LNCaP clone FGC (cell line): Measurements from ENCODE around the gene LRP5.
"Not testable (repeated sequence)": the region's sequence is repeated elsewhere in the genome, so short reads cannot be mapped to it uniquely, and the experiment has no call there.

ENCODE experiments used
- DNase-seq: peaks from one replicate; pipeline ENCODE4 v3.0.0-alpha.2; 2011; ENCODE audit warnings: low read depth
- H3K4me3 ChIP-seq: 2 replicates; pipeline ENCODE4 v1.5.1; 2011; ENCODE audit warnings: mild to moderate bottlenecking, low read depth, low read length, control low read depth
- TF ChIP-seq, protein P1 (sequence below): IDR thresholded peaks from 2 replicates; pipeline ENCODE4 v1.5.1; 2012; ENCODE audit warnings: mild to moderate bottlenecking; ENCODE audit not compliant: control insufficient read depth, insufficient read depth; ENCODE audit errors: extremely low read depth

The LRP5 gene

DNA sequence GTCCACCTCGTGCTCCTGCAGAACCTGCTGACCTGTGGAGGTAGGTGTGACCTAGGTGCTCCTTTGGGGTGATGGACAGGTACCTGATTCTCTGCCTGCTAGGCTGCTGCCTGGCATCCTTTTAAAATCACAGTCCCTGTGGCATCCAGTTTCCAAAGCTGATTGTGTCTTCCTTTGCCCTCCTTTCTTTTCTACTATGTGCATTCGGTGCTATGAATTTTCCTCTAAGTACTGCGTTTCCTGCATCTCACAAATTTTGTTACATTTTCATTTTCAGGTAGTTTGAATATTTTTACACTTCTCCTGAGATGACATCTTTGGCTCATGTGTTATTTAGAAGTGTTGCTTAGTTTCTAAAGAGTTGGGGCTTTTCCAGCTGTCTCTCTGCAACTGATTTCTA, 117.3 kb downstream of the LRP5 start:
- TF ChIP-seq, protein P1, sequence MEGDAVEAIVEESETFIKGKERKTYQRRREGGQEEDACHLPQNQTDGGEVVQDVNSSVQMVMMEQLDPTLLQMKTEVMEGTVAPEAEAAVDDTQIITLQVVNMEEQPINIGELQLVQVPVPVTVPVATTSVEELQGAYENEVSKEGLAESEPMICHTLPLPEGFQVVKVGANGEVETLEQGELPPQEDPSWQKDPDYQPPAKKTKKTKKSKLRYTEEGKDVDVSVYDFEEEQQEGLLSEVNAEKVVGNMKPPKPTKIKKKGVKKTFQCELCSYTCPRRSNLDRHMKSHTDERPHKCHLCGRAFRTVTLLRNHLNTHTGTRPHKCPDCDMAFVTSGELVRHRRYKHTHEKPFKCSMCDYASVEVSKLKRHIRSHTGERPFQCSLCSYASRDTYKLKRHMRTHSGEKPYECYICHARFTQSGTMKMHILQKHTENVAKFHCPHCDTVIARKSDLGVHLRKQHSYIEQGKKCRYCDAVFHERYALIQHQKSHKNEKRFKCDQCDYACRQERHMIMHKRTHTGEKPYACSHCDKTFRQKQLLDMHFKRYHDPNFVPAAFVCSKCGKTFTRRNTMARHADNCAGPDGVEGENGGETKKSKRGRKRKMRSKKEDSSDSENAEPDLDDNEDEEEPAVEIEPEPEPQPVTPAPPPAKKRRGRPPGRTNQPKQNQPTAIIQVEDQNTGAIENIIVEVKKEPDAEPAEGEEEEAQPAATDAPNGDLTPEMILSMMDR: no peak
- no peak for DNase-seq

DNA sequence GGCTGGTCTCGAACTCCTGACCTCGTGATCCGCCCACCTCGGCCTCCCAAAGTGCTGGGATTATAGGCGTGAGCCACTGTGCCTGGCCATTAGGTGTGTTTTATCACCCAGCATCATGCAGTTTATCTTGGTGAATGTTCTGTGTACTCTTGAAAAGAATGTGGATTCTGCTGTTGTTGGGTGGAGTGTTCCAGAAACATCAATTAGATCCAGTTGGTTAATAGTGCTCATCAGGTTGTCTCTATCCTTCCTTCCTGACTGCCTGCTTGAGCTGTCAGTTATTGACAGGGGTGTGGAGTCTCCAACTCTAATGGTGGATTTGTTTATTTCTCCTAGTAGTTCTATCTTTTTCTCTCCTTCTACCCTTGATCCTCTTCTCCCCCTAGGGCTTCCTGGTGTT, 118.0 kb downstream of the LRP5 start:
- no peak overlapping the region for H3K4me3 ChIP-seq
- TF ChIP-seq, protein P1: no peak
- no peak for DNase-seq

More for the DNA sequence above, 117.3 kb downstream of the LRP5 start:
- H3K4me3 ChIP-seq: no peak overlapping the region

DNA sequence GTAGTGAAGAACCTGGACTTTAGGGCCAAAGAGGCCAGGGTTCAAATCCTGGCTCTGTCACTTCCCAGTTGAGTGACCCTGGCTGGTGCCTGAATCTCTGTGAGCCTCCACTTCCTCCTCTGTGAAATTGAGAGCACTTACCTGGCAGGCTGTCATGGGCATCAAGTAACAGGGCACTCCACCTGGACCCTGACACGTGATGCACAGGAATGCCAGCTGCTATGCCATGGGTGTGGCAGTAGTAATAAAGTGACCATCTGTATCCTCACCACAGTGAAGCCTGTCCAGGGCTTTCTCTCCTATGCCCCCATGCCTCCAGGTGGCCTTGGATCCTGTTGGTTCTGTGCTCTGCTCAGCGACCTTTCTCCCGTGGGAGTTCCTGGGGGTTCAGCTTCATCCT, 118.4 kb downstream of the LRP5 start:
- no peak overlapping the region for H3K4me3 ChIP-seq
- TF ChIP-seq, protein P1: no peak
- DNase-seq: no peak

DNA sequence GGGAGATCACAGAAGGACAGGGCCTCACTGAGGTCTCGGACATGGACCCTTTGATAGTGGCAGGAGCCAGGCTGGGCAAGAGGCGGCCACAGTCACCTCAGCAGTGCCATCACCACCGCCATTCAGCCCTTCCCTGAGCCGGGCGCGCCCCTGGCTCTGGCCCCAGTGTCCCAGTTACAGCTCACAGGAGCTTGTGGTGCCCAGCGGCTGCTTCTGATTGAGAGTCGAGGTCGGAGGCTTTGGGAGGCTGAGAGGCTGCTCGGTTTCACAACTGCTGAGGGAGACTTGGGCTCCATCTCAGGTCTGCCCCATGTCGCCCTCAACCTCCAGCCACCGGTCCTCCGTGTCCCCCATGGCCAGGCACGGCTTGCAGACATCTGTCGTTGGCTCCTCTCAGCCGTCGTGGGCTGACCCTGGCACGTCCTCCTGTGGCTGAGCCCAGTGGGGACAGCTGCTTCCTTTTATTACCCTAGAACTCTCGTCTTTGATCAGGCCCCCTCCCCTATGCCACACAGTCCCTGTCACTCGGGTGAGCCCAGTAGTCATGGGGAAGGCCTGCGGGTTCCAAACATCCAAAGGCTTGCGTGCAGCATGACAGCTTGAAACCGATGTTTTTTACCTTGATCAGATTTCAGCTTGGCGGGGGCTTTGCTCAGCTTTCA, 119.7 kb downstream of the LRP5 start:
- no peak overlapping the region for H3K4me3 ChIP-seq
- TF ChIP-seq, protein P1: no peak

DNA sequence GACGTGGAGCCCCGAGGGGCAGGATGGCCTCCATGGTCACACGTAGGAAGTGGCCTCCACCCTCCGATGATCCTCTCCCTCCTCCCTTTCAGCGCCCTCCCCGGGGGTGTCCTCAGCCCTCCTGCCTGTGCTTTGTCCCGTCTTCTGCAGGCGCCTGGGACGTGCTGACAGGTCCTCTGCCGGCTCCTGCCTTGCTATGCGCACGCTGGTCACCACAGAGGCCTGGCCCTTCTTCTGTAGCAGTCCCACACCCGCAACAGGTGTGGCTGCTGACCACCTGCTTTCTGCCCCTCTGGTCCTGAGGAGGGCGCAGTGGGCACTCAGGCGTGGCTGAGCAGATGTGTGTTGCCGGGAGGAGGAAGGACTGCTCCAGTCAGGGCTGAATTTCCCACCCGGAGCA, 120.5 kb downstream of the LRP5 start:
- H3K4me3 ChIP-seq: no peak overlapping the region
- no peak for DNase-seq
- TF ChIP-seq, protein P1: no peak

More for the DNA sequence above, 119.7 kb downstream of the LRP5 start:
- no peak for DNase-seq

DNA sequence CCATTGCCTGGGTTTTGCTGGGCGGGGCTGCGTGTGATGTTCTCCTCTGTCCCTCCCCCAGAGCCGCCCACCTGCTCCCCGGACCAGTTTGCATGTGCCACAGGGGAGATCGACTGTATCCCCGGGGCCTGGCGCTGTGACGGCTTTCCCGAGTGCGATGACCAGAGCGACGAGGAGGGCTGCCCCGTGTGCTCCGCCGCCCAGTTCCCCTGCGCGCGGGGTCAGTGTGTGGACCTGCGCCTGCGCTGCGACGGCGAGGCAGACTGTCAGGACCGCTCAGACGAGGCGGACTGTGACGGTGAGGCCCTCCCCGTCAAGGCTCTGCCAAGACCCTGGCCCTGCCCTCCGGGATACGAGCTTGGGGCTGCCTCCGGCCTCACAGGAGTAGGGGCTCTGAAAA, 121.2 kb downstream of the LRP5 start:
- TF ChIP-seq, protein P1: no peak
- no peak overlapping the region for H3K4me3 ChIP-seq
- no peak for DNase-seq

DNA sequence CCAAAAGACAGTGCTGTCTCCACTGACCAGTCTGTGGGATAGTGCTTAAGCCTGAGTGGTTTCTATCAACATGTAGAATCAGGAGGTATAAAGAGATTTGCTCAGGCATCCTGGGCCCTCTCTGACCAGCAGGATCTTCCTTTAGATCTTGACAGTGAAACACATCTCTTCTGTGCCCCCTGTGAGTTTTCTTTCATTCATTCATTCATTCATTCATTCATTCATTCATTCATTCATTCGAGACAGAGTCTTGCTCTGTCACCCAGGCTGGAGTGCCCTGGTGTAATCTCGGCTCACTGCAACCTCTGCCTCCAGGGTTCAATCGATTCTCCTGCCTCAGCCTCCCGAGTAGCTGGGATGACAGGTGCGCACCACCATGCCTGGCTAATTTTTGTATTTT, 121.8 kb downstream of the LRP5 start:
- not testable (repeated sequence) for DNase-seq, H3K4me3 ChIP-seq
